A549 (cell line): Measurements from ENCODE around the gene STK35. TPM values are rescaled to one million over a fixed set of nuclear protein-coding genes. Genes with fewer than 3 reads are reported as not detected.
"Not testable (repeated sequence)": the region's sequence is repeated elsewhere in the genome, so short reads cannot be mapped to it uniquely, and the experiment has no call there.

Source experiments
- ATAC-seq, 2 experiments: fragments of 200-7000 bp in 1 of 2; fragments of >200 bp in 1 of 2; cut with Nextera tagmentation in 1 of 2; cut with Tn5 transposase in 1 of 2; 3 replicates each; pipeline versions ENCODE4 v1.8.0 to v1.9.1; 2018 to 2020; ENCODE audit warnings: mild to moderate bottlenecking in 1 of 2, moderate library complexity in 1 of 2
- CTCF ChIA-PET: fragments of 300-600 bp; sonication (Branson Sonifier 250); formaldehyde crosslinking; extraction: SDS; loops from one replicate; lab custom pipeline; 2021; ENCODE audit warnings: antibody characterized with exemption, inconsistent platforms; lab: Yijun Ruan, JAX
- POLR2A ChIA-PET: fragments of 350-600 bp; formaldehyde crosslinking; extraction: SDS; loops from one replicate; lab custom pipeline; 2021; ENCODE audit warnings: antibody characterized with exemption, inconsistent platforms; lab: Yijun Ruan, JAX
- DNase-seq, 2 experiments: peaks; one replicate each; pipeline versions ENCODE4 v3.0.0 to v3.0.0-alpha.2; 2011 to 2016; ENCODE audit warnings: low read depth in 1 of 2, low spot score in 1 of 2
- FAIRE-seq: peaks from 2 replicates; lab custom pipeline; 2011; peaks lifted over from hg19 to GRCh38; lab: Jason Lieb, UNC
- H3K27ac ChIP-seq, 2 experiments: fragments of >200 bp; sonication (Bioruptor Twin); formaldehyde crosslinking; 3 replicates each; pipeline ENCODE4 v1.5.1; 2016 to 2017
- H3K4me1 ChIP-seq: fragments of >200 bp; sonication (Bioruptor Twin); formaldehyde crosslinking; 3 replicates; pipeline ENCODE4 v1.6.1; 2016
- H3K4me2 ChIP-seq: fragments of >200 bp; sonication (Bioruptor Twin); formaldehyde crosslinking; 3 replicates; pipeline ENCODE4 v1.6.1; 2016
- H3K4me3 ChIP-seq: fragments of >200 bp; sonication (Bioruptor Twin); formaldehyde crosslinking; 3 replicates; pipeline ENCODE4 v1.5.1; 2016
- H3K9me3 ChIP-seq: fragments of >200 bp; sonication (Bioruptor Twin); formaldehyde crosslinking; 3 replicates; pipeline ENCODE4 v1.6.1; 2016
- BHLHE40 ChIP-seq: IDR thresholded peaks from 2 replicates; pipeline ENCODE4 v1.6.1; 2012; ENCODE audit warnings: low read depth, low read length, inconsistent platforms
- CBX8 ChIP-seq: fragments of 200-600 bp; sonication (generic); IDR thresholded peaks from 2 replicates; pipeline ENCODE4 v1.6.1; 2016
- CHD4 ChIP-seq: fragments of 200-600 bp; sonication (generic); IDR thresholded peaks from 2 replicates; pipeline ENCODE4 v1.6.1; 2016; ENCODE audit warnings: antibody characterized with exemption, mild to moderate bottlenecking, borderline replicate concordance
- CTCF ChIP-seq: fragments of >200 bp; sonication (Bioruptor Twin); formaldehyde crosslinking; IDR thresholded peaks from 3 replicates; pipeline ENCODE4 v1.5.1; 2016
- E2F6 ChIP-seq: IDR thresholded peaks from 2 replicates; pipeline ENCODE4 v1.6.1; 2012; ENCODE audit warnings: low read depth, borderline replicate concordance
- EHMT2 ChIP-seq: fragments of 200-600 bp; sonication (generic); IDR thresholded peaks from 2 replicates; pipeline ENCODE4 v1.6.1; 2016; ENCODE audit warnings: antibody characterized with exemption, low read depth, mild to moderate bottlenecking, moderate library complexity
- FOSB ChIP-seq: fragments of 250-450 bp; sonication (Bioruptor Pico); IDR thresholded peaks from 2 replicates; pipeline ENCODE4 v1.5.0; 2020; ENCODE audit warnings: mild to moderate bottlenecking, moderate library complexity
- HDAC2 ChIP-seq: fragments of 200-600 bp; sonication (generic); IDR thresholded peaks from 2 replicates; pipeline ENCODE4 v1.6.1; 2016
- HES2 ChIP-seq: fragments of >200 bp; sonication (Bioruptor Twin); formaldehyde crosslinking; IDR thresholded peaks from 2 replicates; pipeline ENCODE4 v1.6.1; 2016
- HOXB13 ChIP-seq: fragments of 250-450 bp; sonication (Bioruptor Pico); IDR thresholded peaks from 2 replicates; pipeline ENCODE4 v1.5.0; 2020; ENCODE audit warnings: low read depth, mild to moderate bottlenecking, moderate library complexity
- KDM1A ChIP-seq: fragments of 200-600 bp; sonication (generic); IDR thresholded peaks from 2 replicates; pipeline ENCODE4 v1.6.1; 2016; ENCODE audit warnings: low read depth, mild to moderate bottlenecking
- NPAS2 ChIP-seq: fragments of 250-450 bp; sonication (Bioruptor Pico); IDR thresholded peaks from 2 replicates; pipeline ENCODE4 v1.8.0; 2022; ENCODE audit warnings: mild to moderate bottlenecking, moderate library complexity, borderline replicate concordance
- PHF8 ChIP-seq: fragments of 200-600 bp; sonication (generic); IDR thresholded peaks from 2 replicates; pipeline ENCODE4 v1.6.1; 2016; ENCODE audit warnings: low read depth, mild to moderate bottlenecking, antibody characterized with exemption, moderate library complexity, borderline replicate concordance
- POLR2A ChIP-seq: IDR thresholded peaks from 2 replicates; pipeline ENCODE4 v1.6.1; 2012; ENCODE audit warnings: mild to moderate bottlenecking, low read length
- RAD21 ChIP-seq, 2 experiments: fragments of >200 bp in 1 of 2; sonication (Bioruptor Twin) in 1 of 2; formaldehyde crosslinking in 1 of 2; IDR thresholded peaks in 1 of 2; conservative IDR thresholded peaks in 1 of 2; 2 replicates in 1 of 2; 3 replicates in 1 of 2; pipeline ENCODE4 v1.6.1; 2012 to 2018; ENCODE audit warnings: inconsistent platforms in 1 of 2
- RARB ChIP-seq: fragments of 250-450 bp; sonication (Bioruptor Pico); IDR thresholded peaks from 2 replicates; pipeline ENCODE4 v1.8.0; 2021; ENCODE audit warnings: mild to moderate bottlenecking, moderate library complexity
- REST ChIP-seq: fragments of 200-600 bp; sonication (generic); IDR thresholded peaks from 2 replicates; pipeline ENCODE4 v1.6.1; 2016; ENCODE audit warnings: antibody characterized with exemption, mild to moderate bottlenecking, moderate library complexity
- SMC3 ChIP-seq: fragments of >200 bp; sonication (Bioruptor Twin); formaldehyde crosslinking; IDR thresholded peaks from 3 replicates; pipeline ENCODE4 v1.6.1; 2018; ENCODE audit warnings: inconsistent platforms
- TFCP2L1 ChIP-seq: fragments of 250-450 bp; sonication (Bioruptor Pico); IDR thresholded peaks from 2 replicates; pipeline ENCODE4 v1.5.0; 2021; ENCODE audit warnings: mild to moderate bottlenecking
- TP53 ChIP-seq: fragments of 250-450 bp; sonication (Bioruptor Pico); IDR thresholded peaks from 2 replicates; pipeline ENCODE4 v1.5.0; 2021; ENCODE audit warnings: mild to moderate bottlenecking, moderate library complexity
- ZC3H11A ChIP-seq: fragments of 450-650 bp; IDR thresholded peaks from 2 replicates; pipeline ENCODE4 v1.6.1; 2014; ENCODE audit warnings: antibody characterized with exemption, mild to moderate bottlenecking
- ZNF302 ChIP-seq: fragments of 250-450 bp; sonication (Bioruptor Pico); IDR thresholded peaks from 2 replicates; pipeline ENCODE4 v1.9.0; 2021; ENCODE audit warnings: inconsistent platforms, mild to moderate bottlenecking, moderate library complexity
- WGBS: methylation state at CpG from one replicate; pipeline ENCODE4 v1.1.6; 2017; ENCODE audit errors: missing lambda C conversion rate; 5-methylcytosine and 5-hydroxymethylcytosine counted together
- polyA plus RNA-seq, 4 experiments: library from polyadenylated mRNA; depleted of rRNA in 3 of 4; stranded (reverse); fragments of >200 nt; fragmentation: RNase III in 1 of 4; extraction: RNeasy Plus Mini Kit Qiagen cat#74134 plus additional on column Dnase treatment in 1 of 4; gene quantifications; 2 replicates in 3 of 4; 3 replicates in 1 of 4; pipeline ENCODE4 v1.2.3, GENCODE V29; 2011 to 2017

Gene STK35
- polyA plus RNA-seq, 2 of the 4 experiments (the other 2 are of a cell fraction) = 9.0 to 10.0 TPM

- TF ChIP-seq REST (no peak), CHD4 (no peak), CTCF (no peak), EHMT2 (no peak), ZNF302 (CRISPR knock-in tag) (no peak), SMC3 (no peak), TP53 (no peak), E2F6 (no peak)
- TF ChIP-seq, all 56 proteins: peak for 0
These were observed 81.8 kb downstream of the STK35 start (continued) for GRCh38 chr20:2183381-2183780.

GRCh38 chr20:2184933-2185332, 83.3 kb downstream of the STK35 start:
- H3K4me1 ChIP-seq, ATAC-seq, FAIRE-seq, DNase-seq, H3K4me3 ChIP-seq, H3K27ac ChIP-seq, H3K4me2 ChIP-seq, POLR2A ChIA-PET: not testable (repeated sequence)
- WGBS = 77% methylated on average over 7 of the region's 7 CpGs
- CTCF ChIA-PET = interaction anchor here (5.1 kb wide), 1 partner anchor 12 kb away, joined by 62 read pairs; no protein-coding TSS in a partner anchor
- H3K9me3 ChIP-seq = peaks cover 18% of the 10 kb centered on the region; the same call in 2 of the 3 replicates
- peak; percentile 98 for TF ChIP-seq ZC3H11A

- ATAC-seq (peak; percentile 72 to 82), DNase-seq (no peak), FAIRE-seq (no peak)
- ChIA-PET CTCF (interaction anchor here (1.5 to 4.6 kb wide), 2 partner anchors 12 kb away, joined by 3 to 37 read pairs; no protein-coding TSS in a partner anchor), POLR2A (no interaction called here)
- Histone ChIP-seq H3K4me1 (no peaks in the 10 kb centered on the region), H3K27ac (no peak overlapping the region), H3K9me3 (no peaks in the 10 kb centered on the region), H3K4me2 (no peak overlapping the region), H3K4me3 (no peak overlapping the region)
- WGBS = 34% methylated on average over 5 of the region's 5 CpGs
- no peak for TF ChIP-seq FOSB
- no peak for TF ChIP-seq KDM1A
- no peak for TF ChIP-seq CHD4
- no peak for TF ChIP-seq TFCP2L1 (CRISPR knock-in tag)
- no peak for TF ChIP-seq REST
- TF ChIP-seq BHLHE40 = no peak
- TF ChIP-seq HDAC2 = no peak
- TF ChIP-seq RARB = no peak
- no peak for TF ChIP-seq CTCF
- TF ChIP-seq HOXB13 (CRISPR knock-in tag) = no peak
- no peak for TF ChIP-seq RAD21 (conservative IDR thresholded peaks at IDR 0.05 in 1 of 2, IDR thresholded peaks at IDR 0.05 in 1 of 2)
- no peak for TF ChIP-seq CBX8
- no peak for TF ChIP-seq NPAS2
- TF ChIP-seq PHF8 = no peak
- TF ChIP-seq POLR2A = no peak
- no peak for TF ChIP-seq SMC3
- no peak for TF ChIP-seq ZC3H11A
- no peak for TF ChIP-seq HES2
These were observed 94.0 kb downstream of the STK35 start for GRCh38 chr20:2195614-2196013.
